ENCODE results near the gene C5AR1.

GRCh38 chr19:47322058-47322457 is 12.4 kb downstream of the C5AR1 start:
- no peak for TF ChIP-seq CTCF (IDR thresholded peaks at IDR 0.05; ENCODE audit: low read length)
- TF ChIP-seq EZH2 (IDR thresholded peaks at IDR 0.05; ENCODE audit: borderline replicate concordance, low read length), result no peak
